HG02938 (cell line): ENCODE measurements around the gene HLF.
"Not testable (repeated sequence)": the region's sequence is repeated elsewhere in the genome, so short reads cannot be mapped to it uniquely, and the experiment has no call there.

Experiments used
- ATAC-seq: cut with Tn5 transposase; IDR thresholded peaks from one replicate; pipeline ENCODE4 v1.9.1; 2021; ENCODE audit warnings: mild to moderate bottlenecking, moderate library complexity; ENCODE audit not compliant: unreplicated experiment

Gene HLF

DNA sequence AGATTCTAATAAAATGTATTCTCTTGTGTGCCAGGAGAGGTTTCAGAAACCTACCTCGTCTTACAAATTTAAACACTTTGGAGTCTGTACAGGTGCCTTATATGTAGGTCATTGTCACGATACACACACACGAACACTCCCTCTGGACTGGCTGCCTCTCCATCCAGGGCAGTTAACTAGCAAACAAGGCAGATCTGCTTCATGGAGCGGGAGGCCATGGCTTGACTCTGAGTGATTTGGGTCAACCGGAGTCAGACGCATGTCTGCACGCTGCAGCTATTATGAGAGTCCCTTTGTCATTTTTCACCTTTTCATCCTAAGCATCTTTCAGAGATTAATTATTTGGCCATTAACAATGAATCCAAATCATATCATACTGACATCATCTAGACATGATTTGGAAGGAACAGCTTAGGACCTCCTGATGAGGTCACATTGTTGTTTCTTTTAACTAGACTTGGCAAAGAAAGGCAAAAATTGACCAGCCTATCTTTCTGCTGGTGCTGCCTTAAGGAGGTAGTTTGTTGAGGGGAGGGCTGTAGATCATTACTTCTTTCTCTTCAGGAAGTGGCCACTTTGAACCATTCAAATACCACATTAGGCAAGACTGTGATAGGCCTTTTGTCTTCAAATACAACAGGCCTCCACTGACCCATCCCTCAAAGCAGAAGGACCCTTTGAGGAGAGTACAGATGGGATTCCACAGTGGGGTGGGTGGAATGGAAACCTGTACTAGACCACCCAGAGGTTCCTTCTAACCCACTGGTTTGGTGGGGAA, 58.9 kb downstream of the HLF start:
- ATAC-seq, result no peak

DNA sequence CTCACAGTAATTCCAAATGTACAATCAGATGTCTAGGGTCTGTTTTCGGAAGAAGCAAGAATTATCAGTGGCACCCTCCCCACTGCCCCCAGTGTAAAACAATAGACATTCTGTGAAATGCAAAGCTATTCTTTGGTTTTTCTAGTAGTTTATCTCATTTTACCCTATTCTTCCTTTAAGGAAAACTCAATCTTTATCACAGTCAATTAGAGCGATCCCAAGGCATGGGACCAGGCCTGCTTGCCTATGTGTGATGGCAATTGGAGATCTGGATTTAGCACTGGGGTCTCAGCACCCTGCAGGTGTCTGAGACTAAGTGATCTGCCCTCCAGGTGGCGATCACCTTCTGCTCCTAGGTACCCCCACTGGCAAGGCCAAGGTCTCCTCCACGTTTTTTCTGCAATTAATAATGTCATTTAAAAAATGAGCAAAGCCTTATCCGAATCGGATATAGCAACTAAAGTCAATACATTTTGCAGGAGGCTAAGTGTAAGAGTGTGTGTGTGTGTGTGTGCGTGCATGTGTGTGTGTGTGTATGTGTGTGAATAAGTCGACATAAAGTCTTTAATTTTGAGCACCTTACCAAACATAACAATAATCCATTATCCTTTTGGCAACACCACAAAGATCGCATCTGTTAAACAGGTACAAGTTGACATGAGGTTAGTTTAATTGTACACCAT, 59.7 kb downstream of the HLF start:
- no peak for ATAC-seq

DNA sequence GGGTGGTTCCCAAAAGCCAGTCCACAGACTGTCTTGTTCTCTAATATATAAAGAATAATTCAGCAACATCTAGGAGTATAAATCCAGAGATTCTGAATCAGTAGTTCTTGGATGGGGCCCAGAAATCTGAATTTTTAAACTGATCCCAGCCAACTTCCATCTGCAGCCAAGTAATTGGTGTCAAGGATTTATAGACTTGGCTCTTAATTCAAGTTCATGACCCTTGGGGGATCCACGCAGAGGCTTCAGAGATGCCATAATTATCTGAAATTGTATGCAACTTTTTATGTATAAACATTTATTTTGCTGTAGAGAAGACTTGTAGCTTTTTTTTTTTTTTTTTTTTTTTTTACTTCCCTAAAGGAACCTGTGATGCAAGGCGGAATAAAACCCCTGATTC, 60.6 kb downstream of the HLF start:
- ATAC-seq, result no peak

DNA sequence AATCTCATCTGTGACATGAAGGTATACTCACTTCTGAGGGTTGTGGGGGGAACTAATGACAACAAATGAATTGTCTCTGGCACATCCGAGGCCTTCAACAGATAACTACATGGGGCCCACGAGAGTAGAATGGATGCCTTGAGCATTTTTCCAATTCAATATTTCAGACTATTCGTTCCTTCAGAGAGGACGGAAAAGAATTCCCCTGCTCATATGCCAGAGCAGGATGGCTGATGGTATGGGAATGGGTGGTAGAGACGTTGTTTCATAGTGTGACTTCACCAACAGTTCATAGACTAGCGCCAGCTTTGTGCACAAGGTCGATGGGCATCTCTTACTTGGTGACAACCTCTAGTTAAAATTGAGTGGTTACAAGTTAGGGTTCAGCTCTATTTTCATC, 61.3 kb downstream of the HLF start:
- ATAC-seq, result no peak

DNA sequence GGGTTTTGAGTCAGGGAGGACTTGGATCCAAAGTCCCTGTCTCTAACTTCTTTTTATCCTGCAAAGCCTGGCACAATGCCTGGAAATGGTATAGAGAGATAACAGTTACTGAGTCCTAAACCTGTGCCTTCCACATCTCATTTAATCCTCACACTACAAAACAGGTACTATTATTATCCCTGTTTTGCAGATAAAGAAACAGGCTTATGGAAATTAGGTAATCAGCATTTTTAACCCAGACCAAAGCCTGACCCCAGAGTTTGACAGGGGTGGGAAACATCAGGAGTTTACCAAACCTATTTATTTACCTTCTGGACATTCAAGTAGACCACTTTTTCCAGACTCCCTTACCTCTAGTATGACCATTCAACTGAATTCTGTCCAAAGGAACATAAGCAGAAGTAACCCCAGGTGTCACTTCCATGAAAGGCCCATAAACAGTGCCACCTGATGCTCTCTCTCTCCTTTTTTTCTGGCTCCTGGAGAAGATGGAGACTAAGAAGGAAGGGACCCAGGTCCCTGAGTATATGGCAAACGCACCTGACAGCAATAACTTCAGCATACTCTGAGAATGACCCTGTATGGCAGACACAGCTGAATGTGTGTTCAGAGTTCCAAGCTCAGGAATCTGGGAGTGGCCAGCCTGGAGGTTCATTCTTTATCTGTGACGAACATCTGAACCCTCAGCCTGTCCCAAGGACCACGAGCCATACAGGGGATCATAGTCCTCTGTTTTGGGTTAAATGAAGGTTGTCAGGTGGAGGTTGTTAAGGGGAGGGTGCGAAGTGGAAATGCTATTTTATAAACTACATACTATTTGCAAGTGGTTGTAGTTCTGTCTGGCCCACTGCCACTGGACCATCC, 62.7 kb downstream of the HLF start:
- no peak for ATAC-seq

DNA sequence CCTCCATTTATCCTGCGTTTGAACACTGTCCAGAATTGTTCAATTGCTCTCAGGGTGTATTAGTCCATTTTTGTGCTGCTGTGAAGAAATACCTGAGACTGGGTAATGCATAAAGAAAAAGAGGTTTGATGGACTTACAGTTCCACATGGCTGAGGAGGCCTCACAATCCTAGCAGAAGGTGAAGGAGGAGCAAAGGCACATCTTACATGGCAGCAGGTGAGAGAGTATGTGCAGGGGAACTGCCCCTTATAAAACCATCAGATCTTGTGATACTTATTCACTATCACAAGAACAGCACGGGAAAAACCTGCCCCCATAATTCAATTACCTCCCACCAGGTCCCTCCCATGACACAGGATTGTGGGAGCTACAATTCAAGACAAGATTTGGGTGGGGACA, 63.8 kb downstream of the HLF start:
- ATAC-seq, result not testable (repeated sequence)

DNA sequence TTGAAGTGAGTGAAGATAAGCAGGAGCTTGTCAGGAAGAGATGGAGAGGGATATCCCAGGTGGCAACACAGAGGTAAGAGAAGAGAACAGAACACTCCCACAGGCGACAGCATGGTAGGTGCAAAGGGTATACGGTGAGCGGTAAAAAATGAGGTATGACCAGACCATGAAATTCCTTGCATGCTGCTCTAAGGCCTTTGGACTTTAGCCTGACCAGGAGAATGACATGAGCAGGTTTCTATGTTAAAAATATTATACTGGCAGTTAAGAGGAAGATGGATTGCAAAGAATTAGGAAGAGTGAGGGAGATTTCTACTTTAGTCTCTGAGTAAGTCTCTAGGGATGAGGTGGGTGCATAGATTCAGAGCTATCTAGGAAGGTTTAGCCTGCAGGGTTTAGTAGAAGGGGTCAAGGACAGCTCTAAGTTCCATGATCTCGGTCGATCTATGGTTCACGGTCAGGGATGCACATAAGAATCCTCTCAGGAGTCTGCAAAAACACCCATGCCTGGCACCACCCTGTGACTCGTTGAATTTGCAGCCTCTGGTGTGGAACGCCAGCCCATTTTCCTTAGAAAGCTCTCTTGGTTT, 65.7 kb downstream of the HLF start:
- ATAC-seq, result no peak

DNA sequence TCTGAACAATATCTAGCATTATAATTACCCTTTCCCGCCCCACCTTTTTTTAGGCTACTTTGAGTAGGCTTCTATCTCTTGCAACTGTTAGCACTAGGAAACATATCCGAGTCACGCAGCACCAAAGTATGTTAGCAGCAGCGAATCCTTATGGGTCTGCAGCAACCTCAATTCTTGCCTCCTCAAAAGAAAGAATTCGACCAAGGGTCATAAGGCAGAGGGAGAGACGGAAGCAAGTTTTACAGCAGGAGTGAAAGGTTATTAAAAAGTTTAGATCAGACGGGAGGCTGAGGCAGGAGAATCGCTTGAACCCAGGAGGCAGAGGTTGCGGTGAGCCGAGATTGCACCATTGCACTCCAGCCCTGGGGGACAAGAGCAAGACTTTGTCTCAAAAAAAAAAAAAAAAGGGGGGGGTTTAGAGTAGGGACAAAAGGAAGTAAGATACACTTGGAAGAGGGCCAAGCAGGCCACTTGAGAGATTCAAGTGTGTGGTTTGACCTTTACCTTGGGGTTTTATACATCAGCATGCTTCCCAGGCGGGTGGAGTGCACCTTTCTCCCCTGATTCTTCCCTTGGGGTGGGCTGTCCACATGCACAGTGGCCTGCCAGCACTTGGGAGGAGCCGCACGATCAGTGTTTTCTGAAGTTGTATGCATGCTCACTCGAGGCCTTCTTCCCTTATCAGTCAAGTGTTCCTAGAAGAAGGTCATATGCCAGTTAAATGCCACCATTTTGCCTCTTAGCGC, 67.7 kb downstream of the HLF start:
- no peak for ATAC-seq

DNA sequence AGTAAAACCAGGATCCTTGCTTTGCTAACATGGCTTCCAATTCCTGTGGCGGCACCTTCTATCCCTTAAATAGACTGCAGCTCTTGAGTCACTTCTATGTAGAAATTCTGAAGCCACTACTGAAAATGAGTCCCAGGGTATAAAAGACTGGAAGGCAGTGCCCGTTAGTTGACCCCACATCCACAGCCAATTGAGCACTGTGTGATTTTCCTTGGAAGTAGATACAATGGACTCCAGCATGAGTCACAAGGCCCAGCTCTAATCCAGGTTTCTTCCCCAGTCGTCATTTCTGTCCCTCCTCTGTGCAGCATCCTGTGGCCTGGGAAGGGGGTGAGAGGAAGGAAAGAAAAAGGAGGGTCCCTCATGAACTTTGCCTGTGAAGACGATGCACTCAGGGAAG, 69.5 kb downstream of the HLF start:
- ATAC-seq, result no peak

DNA sequence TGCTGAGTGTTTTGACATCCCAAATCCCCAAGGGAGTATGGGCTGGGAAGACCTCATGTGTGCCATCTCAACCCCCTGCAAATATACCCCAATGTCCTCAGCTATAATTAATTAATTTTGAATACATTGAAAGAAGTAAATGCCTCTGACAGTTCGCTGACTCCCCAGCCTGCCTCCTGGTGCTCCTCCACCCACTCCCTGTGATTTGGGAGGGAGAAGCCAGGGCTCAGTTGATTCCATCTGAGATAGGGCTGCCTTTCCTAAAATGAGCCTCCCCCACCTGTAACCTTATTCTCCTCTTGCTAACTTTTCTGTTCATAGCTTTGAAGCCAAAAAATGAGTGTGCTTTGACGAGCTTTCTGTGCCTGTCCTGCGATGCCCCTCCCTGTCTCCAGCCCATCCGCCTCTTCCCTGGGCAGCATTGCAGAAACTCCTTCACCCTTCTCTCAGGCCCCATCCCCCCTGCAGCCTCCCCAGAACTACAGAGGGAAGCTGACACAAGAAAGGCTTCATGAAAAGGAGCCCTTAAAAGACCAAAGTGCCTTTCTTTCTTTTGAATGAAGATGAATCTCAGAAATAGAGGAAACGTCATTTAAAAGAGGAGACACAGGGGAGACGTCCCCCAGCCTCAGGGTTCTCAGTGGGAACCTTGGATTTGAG, 70.3 kb downstream of the HLF start:
- no peak for ATAC-seq

DNA sequence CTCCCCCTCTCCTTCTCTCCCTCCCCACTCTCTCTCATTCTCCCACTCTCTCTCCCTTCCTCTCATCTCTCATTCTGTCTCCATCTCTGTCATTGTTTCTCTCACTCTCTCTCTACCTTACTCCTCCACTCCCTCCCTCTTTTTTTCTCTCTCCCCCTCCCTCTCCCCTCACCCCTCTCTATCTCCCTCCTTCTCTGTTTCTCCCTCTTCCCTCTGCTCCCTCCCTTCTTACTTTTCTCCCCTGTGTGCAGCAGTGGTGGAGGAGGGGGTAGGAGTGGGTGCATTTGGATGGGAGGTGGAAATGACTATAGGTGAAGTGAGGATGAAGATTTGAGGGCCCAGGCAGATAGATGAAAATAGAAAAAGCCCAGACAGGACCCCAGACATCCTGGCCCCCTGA, 70.9 kb downstream of the HLF start:
- ATAC-seq, result no peak

DNA sequence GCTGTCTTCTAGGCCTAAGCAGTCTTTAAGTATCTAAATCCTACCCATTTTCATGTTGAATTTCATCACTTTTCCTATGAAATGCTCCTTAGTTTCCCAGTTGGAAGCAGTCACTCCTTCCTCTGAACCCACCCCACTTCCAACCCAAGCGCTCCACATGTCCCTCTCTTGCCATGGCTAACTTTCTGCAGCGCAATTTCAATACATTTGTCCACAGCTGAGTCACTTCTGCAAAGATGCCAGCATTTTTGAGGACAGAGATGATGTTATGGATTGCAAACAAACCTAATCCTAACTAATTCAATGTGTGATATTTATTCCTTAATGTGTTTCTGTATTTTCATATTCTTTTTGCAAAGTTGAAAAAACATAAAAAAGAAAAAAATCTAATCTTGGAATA, 71.7 kb downstream of the HLF start:
- ATAC-seq, result no peak

DNA sequence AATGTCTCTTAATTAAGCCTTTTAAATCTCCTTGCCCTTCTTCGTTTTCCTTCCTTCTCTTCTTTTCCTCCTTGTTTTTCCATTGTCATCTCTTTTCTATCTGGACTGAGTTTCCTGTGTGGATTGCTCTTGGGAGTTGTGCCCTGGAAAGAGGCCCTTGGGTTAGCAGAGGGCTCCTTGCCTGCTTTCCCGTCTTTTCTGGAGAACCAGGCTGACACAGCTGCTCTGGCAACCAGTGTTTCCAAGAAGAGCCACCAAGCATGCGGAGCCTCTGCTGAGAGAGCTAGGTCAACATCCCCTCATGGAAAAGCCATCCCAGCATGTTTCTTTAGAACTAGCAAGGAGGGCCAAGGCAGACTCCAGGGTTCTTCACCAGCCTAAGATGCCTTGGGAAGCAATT, 75.4 kb downstream of the HLF start:
- no peak for ATAC-seq

DNA sequence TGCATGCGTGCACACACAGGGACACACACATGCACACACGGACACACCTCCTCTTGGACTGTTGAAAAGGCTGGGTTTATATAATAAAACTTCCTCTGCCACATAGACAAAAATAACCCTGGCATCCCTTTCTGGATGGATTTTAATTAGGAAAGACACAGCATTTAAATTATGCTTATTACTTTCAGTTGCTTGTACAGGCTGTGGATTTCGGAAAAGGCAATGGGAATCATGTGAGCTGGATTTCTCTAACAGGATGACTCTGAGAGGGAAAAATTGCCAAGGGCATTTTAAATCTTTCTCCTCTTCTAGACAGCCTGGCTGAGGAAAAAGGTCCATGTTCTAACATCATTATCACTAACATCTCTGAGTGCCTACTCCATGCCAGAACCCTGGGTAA, 75.9 kb downstream of the HLF start:
- no peak for ATAC-seq

DNA sequence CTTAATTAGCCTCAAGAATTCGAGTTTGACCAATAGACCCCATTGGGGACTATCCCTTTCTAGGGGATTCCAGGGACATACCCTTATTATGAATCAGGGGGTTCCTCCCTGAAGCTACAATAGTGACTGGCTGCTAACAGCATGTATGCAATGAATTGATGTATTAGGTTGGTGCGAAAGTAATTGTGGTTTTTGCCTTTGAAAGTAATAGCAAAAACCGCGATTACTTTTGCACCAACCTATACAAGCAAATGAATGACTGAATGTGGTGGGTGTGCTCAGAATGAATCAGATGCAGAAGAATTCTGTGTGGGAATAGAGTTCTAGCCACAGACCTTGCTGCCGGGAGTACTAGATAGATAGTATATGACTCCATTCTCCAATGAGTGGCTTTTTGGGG, 76.7 kb downstream of the HLF start:
- peak; percentile 68 for ATAC-seq

DNA sequence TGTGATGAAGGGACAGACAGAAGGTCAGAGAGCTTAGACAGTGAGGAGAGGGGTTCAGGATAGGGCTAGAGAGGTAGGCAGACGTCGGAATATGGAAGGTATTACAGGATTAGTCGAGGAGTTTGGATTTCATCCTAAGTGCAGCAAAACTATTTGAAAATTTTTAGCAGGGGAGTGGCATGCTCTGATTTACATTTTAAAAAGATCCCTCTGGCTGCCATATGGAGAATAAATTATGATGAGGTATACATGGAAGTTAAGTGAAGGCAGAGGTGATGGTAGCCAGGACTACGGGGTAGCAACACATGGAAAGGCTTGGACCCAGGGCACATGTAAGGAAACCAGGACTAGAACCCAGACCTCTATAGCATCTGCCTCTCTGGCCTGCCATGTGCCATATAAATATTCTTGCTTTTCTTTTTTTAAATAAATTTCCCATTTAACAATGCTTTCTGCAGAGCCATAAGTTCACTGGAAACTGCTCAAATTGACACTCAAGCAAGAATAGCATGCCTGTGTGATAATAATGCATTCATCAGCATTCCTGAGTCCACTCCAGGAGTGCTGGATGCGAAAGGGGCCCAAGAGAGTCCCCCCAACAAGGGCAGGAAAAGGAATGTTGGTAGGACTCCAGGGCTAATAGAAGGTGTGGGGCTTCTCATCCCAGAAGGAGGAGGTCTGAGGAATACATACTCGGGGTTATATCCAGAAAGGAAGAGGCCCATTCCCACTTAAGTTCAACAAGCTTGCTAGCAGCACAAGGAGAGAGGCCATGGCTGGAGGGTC, 78.2 kb downstream of the HLF start:
- no peak for ATAC-seq

DNA sequence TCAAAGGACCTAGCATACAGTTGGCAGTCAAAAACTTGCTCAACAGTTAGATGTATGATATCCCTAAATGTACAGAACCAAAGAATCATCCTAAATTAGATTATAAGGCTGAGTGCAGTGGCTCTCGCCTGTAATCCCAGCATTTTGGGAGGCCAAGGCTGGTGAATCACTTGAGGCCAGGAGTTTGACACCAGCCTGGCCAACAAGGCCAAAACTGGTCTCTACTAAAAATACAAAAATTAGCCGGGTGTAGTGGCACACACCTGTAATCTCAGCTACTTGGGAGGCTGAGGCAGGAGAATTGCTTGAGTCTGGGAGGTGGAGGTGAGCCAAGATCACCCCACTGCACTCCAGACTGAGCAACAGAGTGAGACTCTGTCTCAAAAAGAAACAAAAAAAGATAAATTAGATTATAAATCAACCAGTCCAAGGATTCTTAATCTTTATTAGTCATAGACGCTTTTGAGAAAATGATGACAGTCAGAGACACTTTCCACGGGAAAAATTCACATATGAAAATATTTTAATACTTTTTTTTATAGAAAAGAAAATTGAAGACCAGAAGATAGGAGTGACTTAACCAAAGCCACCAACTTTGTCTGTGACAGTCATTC, 79.2 kb downstream of the HLF start:
- no peak for ATAC-seq

DNA sequence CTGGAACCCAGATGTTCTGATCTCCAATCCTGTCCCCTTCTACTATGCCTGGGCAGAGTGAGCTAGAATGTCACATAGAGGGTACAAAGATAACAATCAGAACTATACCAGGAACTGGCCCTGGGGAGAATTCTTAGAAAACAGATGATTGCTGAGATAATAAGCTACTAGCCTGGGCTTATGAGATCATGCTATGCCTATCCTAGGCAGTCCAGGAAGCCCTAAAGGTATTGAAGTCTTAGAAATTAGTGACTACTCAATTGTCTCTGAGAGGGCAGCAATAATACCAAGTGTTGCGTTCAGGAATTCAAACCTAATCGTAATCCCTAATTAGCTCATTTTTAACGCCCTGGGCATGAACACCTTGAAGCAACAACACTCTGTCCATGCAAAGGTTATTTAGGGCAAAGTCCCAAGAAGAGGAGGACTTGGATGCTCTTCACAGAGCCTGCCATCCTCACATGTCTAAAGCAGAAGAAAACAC, 79.8 kb downstream of the HLF start:
- no peak for ATAC-seq

DNA sequence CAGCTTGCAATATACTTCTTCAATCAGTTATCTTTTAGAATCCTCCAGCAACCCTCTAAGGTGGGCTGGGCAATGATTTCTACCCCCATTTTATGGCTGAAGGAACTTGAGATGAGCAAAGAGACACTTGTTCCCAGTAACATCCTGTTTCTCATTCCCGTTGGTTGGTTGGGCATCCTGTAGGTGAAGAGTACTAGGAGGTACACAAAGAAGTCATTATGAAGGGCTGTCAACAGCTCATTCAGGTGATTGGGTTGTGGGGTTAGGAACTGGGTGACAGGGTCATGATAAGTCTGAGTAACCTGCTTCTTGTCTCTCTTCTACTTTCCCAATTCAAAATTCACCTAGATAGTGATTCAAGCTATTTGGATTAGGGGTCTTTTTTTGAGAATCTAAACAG, 80.4 kb downstream of the HLF start:
- no peak for ATAC-seq
